Hepatocyte (in vitro differentiated cells): ENCODE data around the gene FAM83F.

ENCODE experiments used
- EZH2 ChIP-seq: fragments of 200-600 bp; sonication (generic); IDR thresholded peaks from 2 replicates; pipeline ENCODE4 v1.6.1; 2016; ENCODE audit warnings: antibody characterized with exemption, mild to moderate bottlenecking, borderline replicate concordance
- EZH2phosphoT487 ChIP-seq: fragments of 200-600 bp; sonication (generic); IDR thresholded peaks from one replicate; pipeline ENCODE4 v1.6.1; 2018; ENCODE audit warnings: antibody characterized with exemption, mild to moderate bottlenecking, low read depth, moderate library complexity; ENCODE audit not compliant: unreplicated experiment, severe bottlenecking
- TF ChIP-seq, protein P1 (sequence below): fragments of 200-600 bp; sonication (generic); IDR thresholded peaks from 2 replicates; pipeline ENCODE4 v1.5.1; 2016; ENCODE audit warnings: antibody characterized with exemption, mild to moderate bottlenecking; ENCODE audit not compliant: poor library complexity

GRCh38 chr22:40028098-40028425 lies 33.3 kb downstream of the FAM83F start:
- TF ChIP-seq, protein P1, sequence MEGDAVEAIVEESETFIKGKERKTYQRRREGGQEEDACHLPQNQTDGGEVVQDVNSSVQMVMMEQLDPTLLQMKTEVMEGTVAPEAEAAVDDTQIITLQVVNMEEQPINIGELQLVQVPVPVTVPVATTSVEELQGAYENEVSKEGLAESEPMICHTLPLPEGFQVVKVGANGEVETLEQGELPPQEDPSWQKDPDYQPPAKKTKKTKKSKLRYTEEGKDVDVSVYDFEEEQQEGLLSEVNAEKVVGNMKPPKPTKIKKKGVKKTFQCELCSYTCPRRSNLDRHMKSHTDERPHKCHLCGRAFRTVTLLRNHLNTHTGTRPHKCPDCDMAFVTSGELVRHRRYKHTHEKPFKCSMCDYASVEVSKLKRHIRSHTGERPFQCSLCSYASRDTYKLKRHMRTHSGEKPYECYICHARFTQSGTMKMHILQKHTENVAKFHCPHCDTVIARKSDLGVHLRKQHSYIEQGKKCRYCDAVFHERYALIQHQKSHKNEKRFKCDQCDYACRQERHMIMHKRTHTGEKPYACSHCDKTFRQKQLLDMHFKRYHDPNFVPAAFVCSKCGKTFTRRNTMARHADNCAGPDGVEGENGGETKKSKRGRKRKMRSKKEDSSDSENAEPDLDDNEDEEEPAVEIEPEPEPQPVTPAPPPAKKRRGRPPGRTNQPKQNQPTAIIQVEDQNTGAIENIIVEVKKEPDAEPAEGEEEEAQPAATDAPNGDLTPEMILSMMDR, result no peak
- TF ChIP-seq EZH2phosphoT487 (no peak), EZH2 (no peak)
